Heart left ventricle (tissue), 16 donors: ENCODE measurements around the gene SGPP2. TPM values are rescaled to one million over a fixed set of nuclear protein-coding genes. Genes with fewer than 3 reads are reported as not detected.

Source experiments
- ATAC-seq, 4 donors: fragments of 200-7000 bp; cut with Tn5 transposase; one replicate each; pipeline ENCODE4 v1.9.1; 2020 to 2022; ENCODE audit warnings: moderate library complexity in 4 of 4, mild to moderate bottlenecking in 3 of 4, moderate number of reproducible peaks in 1 of 4
- DNase-seq, 5 donors: peaks; one replicate each; pipeline ENCODE4 v3.0.0-alpha.2; 2020
- H3K27ac ChIP-seq, 12 donors: fragments of 200-600 bp; sonication (generic) in 4 of 12; one replicate each; pipeline versions ENCODE4 v1.5.0 to v1.8.0; 2016 to 2022; ENCODE audit warnings: mild to moderate bottlenecking in 2 of 12
- H3K27me3 ChIP-seq, 9 donors: fragments of 200-600 bp; sonication (generic) in 2 of 9; one replicate each; pipeline versions ENCODE4 v1.5.1 to v1.8.0; 2016 to 2022; ENCODE audit warnings: mild to moderate bottlenecking in 3 of 9
- H3K36me3 ChIP-seq, 9 donors: fragments of 200-600 bp; sonication (generic) in 2 of 9; one replicate each; pipeline versions ENCODE4 v1.5.0 to v1.8.0; 2018 to 2022; ENCODE audit warnings: mild to moderate bottlenecking in 2 of 9
- H3K4me1 ChIP-seq, 12 donors: fragments of 200-600 bp; sonication (generic) in 4 of 12; one replicate each; pipeline versions ENCODE4 v1.5.0 to v1.8.0; 2016 to 2022; ENCODE audit warnings: mild to moderate bottlenecking in 3 of 12
- H3K4me3 ChIP-seq, 12 donors: fragments of 200-600 bp; sonication (generic) in 4 of 12; one replicate each; pipeline versions ENCODE4 v1.5.0 to v1.8.0; 2017 to 2022; ENCODE audit warnings: mild to moderate bottlenecking in 9 of 12, moderate library complexity in 4 of 12
- H3K9me3 ChIP-seq, 12 donors: fragments of 200-600 bp; sonication (generic) in 4 of 12; one replicate each; pipeline versions ENCODE4 v1.5.0 to v1.8.0; 2016 to 2022; ENCODE audit warnings: mild to moderate bottlenecking in 1 of 12
- CTCF ChIP-seq, 12 donors: fragments of 200-600 bp; sonication (generic) in 4 of 12; IDR thresholded peaks; one replicate each; pipeline versions ENCODE4 v1.5.0 to v1.8.0; 2018 to 2022; ENCODE audit warnings: antibody characterized with exemption in 12 of 12, mild to moderate bottlenecking in 5 of 12
- POLR2A ChIP-seq, 2 donors: fragments of 450-650 bp; IDR thresholded peaks; one replicate each; pipeline ENCODE4 v1.6.1; 2017; ENCODE audit warnings: antibody characterized with exemption in 2 of 2, mild to moderate bottlenecking in 2 of 2, moderate library complexity in 2 of 2
- WGBS, 4 donors: extraction: QIAGEN DNeasy Blood & Tissue Kit in 2 of 4; methylation state at CpG; one replicate each; pipeline versions ENCODE4 v1.1.5 to v1.1.7; 2013 to 2018; 5-methylcytosine and 5-hydroxymethylcytosine counted together
- intact Hi-C, 10 donors: fragments of 100-400 bp; cut with DNase I; formaldehyde crosslinking; loops; one replicate each; pipeline versions ENCODE4 v1.11.1 to v1.14.2; 2022
- polyA plus RNA-seq, 2 donors: library from polyadenylated mRNA; stranded (reverse); fragments of 200-250 nt; gene quantifications; one replicate each; pipeline ENCODE4 v1.2.3, GENCODE V29; 2013
- total RNA-seq, 9 donors: library from RNA; depleted of rRNA in 2 of 9; stranded (reverse); fragments of >200 nt in 2 of 9; fragmentation: NEBNext Ultra II Directional in 3 of 9; extraction: Animal tissue kit (Norgen Biotek cat#: 25700) in 3 of 9; gene quantifications; one replicate each; pipeline versions ENCODE4 v1.1.0 to v1.2.4, GENCODE V29; 2016 to 2023
- donor health status: ischemic (EF 13 %, LVEDD 7.1; RV severe dilation, severe dysfunction).
- donor health status: healthy with polysubstance abuse.
- donor health status: DM: no; HTN: yes; CAD: no.
- donor health status: DM: no; HTN: no; CAD: no.
- donor health status: ischemic (EF 25% LVEDD 6.9; RV normal size, moderate dysfunction).
- donor health status: ischemic (EF 25% LVEDD 5.7; RV mildly dilated, moderate dysfunction).
- donor health status: healthy.
- donor health status: DM: yes; HTN: yes; CAD: no.
- donor health status: ischemic (EF 35%, LVEDD 5.7; RV mildly dilated, moderate dysfunction).
- donor health status: nonischemic (EF 11% LVEDD 7.7; RV severe dilation, severe dysfunction).
- donor health status: DM: yes; HTN: yes; CAD: no.
- donor health status: PGD.
- donor health status: ischemic (EF 29% LVEDD 5.4; RV normal size, mild dysfunction).
- donor health status: nonischemic (EF 23%, LVEDD 6.1; RV moderate dilation, normal function).

The SGPP2 gene
- total and polyA plus RNA-seq, 11 donors: 1.6 to 25.8 (median 12.4) TPM

GRCh38 chr2:222451224-222451674, 26.9 kb downstream of the SGPP2 start:
- Histone ChIP-seq H3K27ac (no peak overlapping the region), H3K36me3 (no peaks in the 10 kb centered on the region), H3K4me3 (no peak overlapping the region), H3K9me3 (no peaks in the 10 kb centered on the region), H3K27me3 (peaks cover 0 to 3% (median 0%) of the 10 kb centered on the region in 9 donors), H3K4me1 (peaks cover 0 to 28% (median 5%) of the 10 kb centered on the region in 12 donors)
- TF ChIP-seq CTCF (IDR thresholded peaks at IDR 0.05) (no peak), POLR2A (IDR thresholded peaks at IDR 0.05) (no peak)
- peak in 3 of 4 donors; percentile 23 to 54 (median 52) for ATAC-seq
- intact Hi-C loops: no loop called here
- no peak for DNase-seq
- 55 to 67% (median 61%) methylated on average over 5 of the region's 5 CpGs for WGBS, 4 donors

GRCh38 chr2:222452422-222452950, 28.1 kb downstream of the SGPP2 start:
- TF ChIP-seq CTCF (IDR thresholded peaks at IDR 0.05): no peak
- no peak for TF ChIP-seq POLR2A (IDR thresholded peaks at IDR 0.05)
- intact Hi-C loops: no loop called here
- H3K9me3 ChIP-seq: no peaks in the 10 kb centered on the region
- H3K27ac ChIP-seq: peak overlapping the region in 2 of 12 donors; percentile 49 to 60
- ATAC-seq: no peak
- H3K27me3 ChIP-seq: peaks cover 0 to 3% (median 0%) of the 10 kb centered on the region in 9 donors
- H3K4me1 ChIP-seq: peaks cover 0 to 28% (median 5%) of the 10 kb centered on the region in 12 donors
- no peaks in the 10 kb centered on the region for H3K36me3 ChIP-seq
- DNase-seq: peak in 2 of 5 donors; percentile 39 to 44
- H3K4me3 ChIP-seq: no peak overlapping the region
- WGBS, 4 donors: 56 to 70% (median 64%) methylated on average over 3 of the region's 3 CpGs

GRCh38 chr2:222456479-222457077, 32.2 kb downstream of the SGPP2 start:
- Histone ChIP-seq H3K9me3 (no peaks in the 10 kb centered on the region), H3K27ac (no peak overlapping the region), H3K27me3 (no peaks in the 10 kb centered on the region), H3K4me1 (peaks cover 0 to 3% (median 0%) of the 10 kb centered on the region in 12 donors), H3K4me3 (no peak overlapping the region), H3K36me3 (no peaks in the 10 kb centered on the region)
- ATAC-seq: no peak
- 66 to 83% (median 75%) methylated on average over 4 of the region's 4 CpGs for WGBS, 4 donors
- DNase-seq: no peak
- TF ChIP-seq POLR2A (IDR thresholded peaks at IDR 0.05) (no peak), CTCF (IDR thresholded peaks at IDR 0.05) (no peak)
- intact Hi-C loops: no loop called here

- Histone ChIP-seq H3K27me3 (no peaks in the 10 kb centered on the region), H3K4me3 (no peak overlapping the region), H3K27ac (no peak overlapping the region), H3K4me1 (peaks cover 0 to 5% (median 0%) of the 10 kb centered on the region in 12 donors), H3K36me3 (no peaks in the 10 kb centered on the region), H3K9me3 (no peaks in the 10 kb centered on the region)
- ATAC-seq (no peak), DNase-seq (no peak)
- no peak for TF ChIP-seq CTCF (IDR thresholded peaks at IDR 0.05)
- TF ChIP-seq POLR2A (IDR thresholded peaks at IDR 0.05): no peak
- WGBS, 4 donors: 90 to 94% (median 92%) methylated on average over 10 of the region's 10 CpGs
- intact Hi-C loops: no loop called here
Observed at GRCh38 chr2:222459983-222460382, 35.6 kb downstream of the SGPP2 start.
